Skeletal muscle satellite cell (primary cell): ENCODE data around the gene BEND7.

ENCODE experiments used
- H3K27me3 ChIP-seq: 2 replicates; pipeline ENCODE4 v1.7.0; 2013; ENCODE audit warnings: low read length; ENCODE audit not compliant: control insufficient read depth, insufficient read depth
- H3K36me3 ChIP-seq: 2 replicates; pipeline ENCODE4 v1.7.0; 2013; ENCODE audit warnings: mild to moderate bottlenecking, control low read depth, low read length; ENCODE audit not compliant: insufficient read depth
- H3K4me1 ChIP-seq: 2 replicates; pipeline ENCODE4 v1.7.0; 2013; ENCODE audit warnings: low read length; ENCODE audit not compliant: control insufficient read depth, insufficient read depth
- H3K4me2 ChIP-seq: 2 replicates; pipeline ENCODE4 v1.7.0; 2013; ENCODE audit warnings: mild to moderate bottlenecking, low read length
- H3K4me3 ChIP-seq: 2 replicates; pipeline ENCODE4 v1.7.0; 2013; ENCODE audit warnings: low read length
- H3K9ac ChIP-seq: 2 replicates; pipeline ENCODE4 v1.7.0; 2013; ENCODE audit warnings: mild to moderate bottlenecking, low read depth, low read length, moderate library complexity
- H3K9me3 ChIP-seq: replicated peaks from 2 replicates; pipeline ENCODE4 v1.7.0; 2013; ENCODE audit warnings: mild to moderate bottlenecking, control low read depth, low read length

BEND7 gene

DNA sequence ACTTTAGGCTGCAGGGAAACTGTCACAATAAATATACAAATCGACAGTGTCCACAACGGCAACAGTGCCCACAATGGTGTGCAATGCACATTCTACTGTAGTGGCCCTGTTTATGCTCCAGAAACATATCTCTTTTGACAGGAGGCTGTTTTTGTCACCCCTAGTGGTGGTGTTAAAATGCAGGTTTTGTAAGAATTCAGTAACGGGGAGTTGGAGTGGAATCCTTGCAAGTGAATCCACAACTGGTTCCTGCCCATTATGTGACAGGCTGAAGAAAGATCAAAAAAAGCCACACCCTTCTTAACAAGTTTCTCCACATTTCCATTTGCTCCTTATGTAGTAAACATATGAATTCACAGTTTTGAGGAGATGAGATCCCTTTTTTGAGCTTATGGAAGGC lies 58.5 kb downstream of the BEND7 start:
- H3K9ac ChIP-seq = no peak overlapping the region
- no peak overlapping the region for H3K4me2 ChIP-seq
- H3K4me3 ChIP-seq = no peak overlapping the region
- no peaks in the 10 kb centered on the region for H3K36me3 ChIP-seq
- H3K9me3 ChIP-seq = no peaks in the 10 kb centered on the region
- H3K4me1 ChIP-seq = no peaks in the 10 kb centered on the region
- no peaks in the 10 kb centered on the region for H3K27me3 ChIP-seq

DNA sequence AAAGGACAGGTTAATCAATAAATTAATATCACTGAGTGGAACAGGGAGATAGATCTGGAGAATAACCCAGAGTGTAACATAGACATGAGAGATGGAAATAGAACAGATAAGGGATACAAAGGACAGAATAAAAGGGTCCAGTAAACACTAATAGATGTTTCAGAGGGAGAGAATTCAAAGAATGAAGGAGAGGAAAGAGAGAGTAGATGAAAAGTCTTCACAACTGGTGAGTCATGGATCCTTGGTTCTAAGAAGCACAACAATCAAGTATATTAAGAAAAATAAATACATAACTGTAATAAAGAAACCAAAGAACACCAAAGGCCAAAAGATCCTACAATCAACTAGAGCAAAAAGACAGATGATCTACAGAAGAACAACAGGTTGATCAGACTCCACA lies 66.3 kb downstream of the BEND7 start:
- Histone ChIP-seq H3K9me3 (peaks cover 3% of the 10 kb centered on the region), H3K4me3 (no peak overlapping the region), H3K9ac (no peak overlapping the region), H3K4me2 (no peak overlapping the region), H3K4me1 (no peaks in the 10 kb centered on the region), H3K27me3 (no peaks in the 10 kb centered on the region), H3K36me3 (no peaks in the 10 kb centered on the region)

DNA sequence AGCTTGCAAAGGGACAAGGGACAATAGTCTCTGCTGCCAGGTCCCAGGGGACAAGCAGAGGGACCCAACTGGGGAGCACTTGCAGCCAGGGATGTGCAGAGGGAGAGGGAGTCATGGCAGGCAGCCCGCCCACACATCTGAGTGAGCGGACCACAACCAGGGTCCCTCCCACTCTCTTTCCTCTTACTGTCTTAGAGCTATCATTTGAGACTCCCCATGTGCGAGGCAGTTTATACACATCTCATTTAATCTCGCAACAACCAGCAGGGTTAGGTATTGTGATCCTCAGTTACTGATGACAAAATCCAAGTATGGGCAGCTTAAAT lies 70.2 kb downstream of the BEND7 start:
- Histone ChIP-seq H3K4me3 (no peak overlapping the region), H3K9ac (no peak overlapping the region), H3K4me2 (no peak overlapping the region), H3K27me3 (no peaks in the 10 kb centered on the region), H3K9me3 (peaks cover 3% of the 10 kb centered on the region), H3K36me3 (no peaks in the 10 kb centered on the region), H3K4me1 (no peaks in the 10 kb centered on the region)

DNA sequence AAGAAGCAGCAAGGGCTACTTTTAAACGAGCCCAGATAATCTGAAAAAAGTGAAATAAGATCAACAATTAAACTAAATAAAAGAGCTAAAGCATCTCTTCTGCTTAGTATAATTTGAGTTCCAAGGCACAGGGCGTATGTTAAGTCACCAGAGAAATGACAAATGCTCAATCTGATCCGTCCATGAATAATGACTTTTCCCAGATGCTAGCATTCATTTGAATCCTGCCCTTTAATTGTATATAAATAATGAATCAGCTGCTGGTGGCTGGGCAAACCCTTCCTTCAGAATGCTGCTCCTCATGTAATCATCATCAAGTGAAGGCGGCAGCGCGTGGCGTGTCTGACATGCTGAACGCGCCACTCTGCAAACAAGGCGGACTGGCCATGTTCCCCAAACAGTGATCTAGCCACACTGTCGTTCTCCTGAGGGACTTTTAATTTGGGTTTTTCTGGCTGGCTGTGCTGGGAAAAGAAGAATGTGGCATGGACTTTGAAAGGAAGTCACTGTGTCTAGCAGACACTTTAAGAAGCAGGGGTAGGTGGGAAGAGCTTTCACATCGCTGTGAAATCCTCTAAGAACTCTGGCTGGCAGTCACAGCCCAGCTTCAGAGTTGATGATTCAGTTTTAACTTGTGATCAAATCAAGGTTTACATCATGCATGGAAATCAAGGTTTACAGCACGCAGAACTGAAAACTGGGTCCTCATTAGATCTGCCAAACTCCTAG lies 70.7 kb downstream of the BEND7 start:
- Histone ChIP-seq H3K4me3 (no peak overlapping the region), H3K9me3 (peaks cover 2% of the 10 kb centered on the region), H3K4me1 (no peaks in the 10 kb centered on the region), H3K27me3 (no peaks in the 10 kb centered on the region), H3K4me2 (no peak overlapping the region), H3K9ac (no peak overlapping the region), H3K36me3 (no peaks in the 10 kb centered on the region)

DNA sequence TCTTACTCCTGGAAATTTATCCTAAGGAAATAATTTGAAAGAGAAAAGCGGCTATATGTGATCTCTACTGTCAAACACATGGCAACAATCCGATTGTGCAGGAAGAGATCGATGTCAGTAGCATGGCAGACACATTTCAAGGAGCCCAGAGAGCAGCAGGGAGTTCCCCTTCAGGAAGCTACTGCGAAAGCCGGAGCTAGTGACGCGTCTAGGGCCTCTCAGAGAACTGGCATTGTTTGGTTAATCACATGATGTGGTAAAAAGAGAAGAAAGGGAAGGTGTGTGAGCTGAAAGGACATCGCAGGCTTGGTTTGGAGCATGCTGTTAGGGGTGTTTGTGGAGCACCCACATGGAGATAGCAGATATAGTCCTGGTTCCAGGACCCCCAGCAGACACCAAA lies 74.9 kb downstream of the BEND7 start:
- Histone ChIP-seq H3K9me3 (no peaks in the 10 kb centered on the region), H3K9ac (no peak overlapping the region), H3K27me3 (no peaks in the 10 kb centered on the region), H3K36me3 (no peaks in the 10 kb centered on the region), H3K4me1 (peaks cover 8% of the 10 kb centered on the region), H3K4me2 (no peak overlapping the region), H3K4me3 (no peak overlapping the region)

DNA sequence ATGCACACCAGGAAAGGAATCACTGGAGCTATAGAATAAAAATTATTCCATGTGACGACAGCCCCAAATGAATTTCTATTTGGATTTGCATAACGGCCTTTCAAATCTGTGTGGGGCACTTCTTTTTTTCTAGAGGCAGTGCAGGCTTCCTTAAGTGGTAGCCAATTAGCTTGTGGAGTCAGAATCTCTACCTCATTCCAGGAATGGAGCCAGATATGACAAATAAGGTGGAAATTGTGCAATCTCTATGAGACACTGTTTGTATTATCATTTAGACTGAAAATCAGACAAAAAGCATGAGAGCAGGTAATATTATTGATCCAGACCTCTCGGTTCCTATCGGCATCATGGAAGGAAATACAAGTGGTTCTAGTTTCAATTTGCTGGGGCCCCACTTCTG lies 78.7 kb downstream of the BEND7 start:
- Histone ChIP-seq H3K27me3 (no peaks in the 10 kb centered on the region), H3K9ac (no peak overlapping the region), H3K36me3 (no peaks in the 10 kb centered on the region), H3K4me2 (no peak overlapping the region), H3K4me1 (peaks cover 14% of the 10 kb centered on the region), H3K4me3 (no peak overlapping the region), H3K9me3 (no peaks in the 10 kb centered on the region)

DNA sequence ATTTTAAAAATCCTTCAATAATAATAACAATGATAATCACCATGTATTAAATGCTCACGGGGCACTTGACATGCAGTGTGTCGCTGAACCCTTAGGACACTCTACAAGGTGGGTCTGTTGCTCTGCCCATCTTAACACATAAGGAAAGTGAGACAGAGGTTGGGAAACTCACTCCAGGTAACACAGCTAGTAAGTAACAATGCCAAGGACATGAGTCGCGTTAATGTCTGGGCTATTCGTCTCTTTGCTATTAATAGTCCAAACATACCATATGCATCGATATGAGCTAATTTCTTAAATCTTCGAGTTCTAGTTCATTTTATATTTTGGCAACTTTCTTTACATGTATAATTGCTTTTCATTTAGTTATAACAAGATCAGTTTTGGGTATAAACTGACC lies 79.5 kb downstream of the BEND7 start:
- no peak overlapping the region for H3K9ac ChIP-seq
- H3K9me3 ChIP-seq = no peaks in the 10 kb centered on the region
- peaks cover 14% of the 10 kb centered on the region for H3K4me1 ChIP-seq
- H3K4me3 ChIP-seq = no peak overlapping the region
- H3K27me3 ChIP-seq = no peaks in the 10 kb centered on the region
- H3K36me3 ChIP-seq = no peaks in the 10 kb centered on the region
- H3K4me2 ChIP-seq = no peak overlapping the region

DNA sequence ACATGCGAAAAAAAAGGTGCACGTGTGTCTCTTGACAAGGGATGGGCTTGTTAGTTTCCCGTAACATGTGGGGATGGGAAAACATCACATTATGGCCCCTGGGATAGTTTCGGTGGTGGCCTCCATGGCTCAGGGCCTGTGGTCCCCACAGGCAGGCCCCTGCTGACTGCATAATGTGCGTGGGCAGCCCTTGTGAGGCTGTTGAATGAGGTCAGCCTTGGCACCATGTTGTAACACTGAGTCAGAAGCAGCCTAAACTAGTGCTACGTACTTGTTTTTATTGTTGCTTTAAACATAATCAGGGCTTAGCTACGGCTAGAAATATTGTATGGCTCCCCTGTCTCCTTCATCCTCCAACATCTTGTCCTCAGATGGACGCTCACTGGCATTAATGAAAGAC lies 80.6 kb downstream of the BEND7 start:
- Histone ChIP-seq H3K9ac (no peak overlapping the region), H3K4me3 (no peak overlapping the region), H3K36me3 (no peaks in the 10 kb centered on the region), H3K27me3 (no peaks in the 10 kb centered on the region), H3K4me1 (peaks cover 14% of the 10 kb centered on the region), H3K4me2 (no peak overlapping the region), H3K9me3 (no peaks in the 10 kb centered on the region)

DNA sequence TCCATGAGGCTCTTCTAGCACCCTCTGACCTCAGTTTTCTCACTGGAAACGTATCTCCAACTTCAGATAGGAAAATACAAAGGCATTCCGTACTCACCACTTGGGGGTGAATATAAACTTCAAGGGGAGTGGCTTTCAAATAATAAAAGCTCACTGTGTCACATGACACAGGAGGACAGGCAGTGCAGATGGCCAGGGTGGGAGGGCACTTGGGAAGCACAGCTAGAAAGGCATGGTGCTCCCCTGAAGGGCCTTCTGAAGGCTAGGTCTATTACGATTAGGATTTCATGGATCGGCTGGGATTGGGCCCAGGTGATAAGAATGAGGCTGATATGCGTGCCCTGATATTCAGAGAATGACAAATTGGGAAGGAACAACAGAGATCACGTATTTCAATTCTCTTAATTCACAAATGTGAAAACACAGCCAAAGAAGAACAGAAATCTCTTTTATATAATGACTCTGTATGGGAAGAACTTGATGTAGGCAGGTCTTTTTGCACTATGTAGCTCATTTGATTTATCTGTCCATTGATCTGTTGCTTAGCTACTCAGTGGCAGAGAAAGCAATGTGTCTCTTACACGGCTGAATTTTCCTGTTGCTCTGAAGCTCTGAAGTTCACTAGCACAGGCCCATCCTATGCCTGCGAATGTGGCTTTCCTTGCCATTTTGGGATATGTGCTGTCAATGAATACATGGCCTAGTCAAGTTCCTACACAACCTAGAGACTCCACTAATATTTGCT lies 83.0 kb downstream of the BEND7 start:
- no peak overlapping the region for H3K9ac ChIP-seq
- no peak overlapping the region for H3K4me2 ChIP-seq
- no peaks in the 10 kb centered on the region for H3K36me3 ChIP-seq
- no peaks in the 10 kb centered on the region for H3K9me3 ChIP-seq
- peaks cover 14% of the 10 kb centered on the region for H3K4me1 ChIP-seq
- H3K27me3 ChIP-seq = peaks cover 4% of the 10 kb centered on the region
- H3K4me3 ChIP-seq = no peak overlapping the region

DNA sequence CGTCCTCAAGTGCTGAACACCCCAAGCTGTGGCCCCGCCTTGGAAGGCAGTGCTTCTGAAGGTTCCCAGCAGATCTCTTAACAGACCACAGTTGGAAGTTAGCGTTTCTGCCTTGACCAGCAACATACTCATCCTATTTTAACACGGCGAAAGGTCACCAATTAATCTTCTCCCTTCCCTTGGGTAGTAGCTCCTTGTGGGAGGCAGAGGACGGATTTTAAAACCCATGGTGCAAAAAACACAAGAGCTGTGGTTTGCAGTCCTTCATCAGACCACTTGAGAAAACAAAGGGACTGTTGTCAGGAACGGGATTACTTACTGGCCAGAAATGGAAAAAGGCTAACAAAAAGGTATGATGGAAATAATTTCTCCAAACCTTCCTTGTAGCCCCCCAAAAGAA lies 87.3 kb downstream of the BEND7 start:
- Histone ChIP-seq H3K9me3 (no peaks in the 10 kb centered on the region), H3K27me3 (peaks cover 40% of the 10 kb centered on the region), H3K4me3 (no peak overlapping the region), H3K4me1 (peaks cover 9% of the 10 kb centered on the region), H3K9ac (no peak overlapping the region), H3K4me2 (no peak overlapping the region), H3K36me3 (no peaks in the 10 kb centered on the region)

DNA sequence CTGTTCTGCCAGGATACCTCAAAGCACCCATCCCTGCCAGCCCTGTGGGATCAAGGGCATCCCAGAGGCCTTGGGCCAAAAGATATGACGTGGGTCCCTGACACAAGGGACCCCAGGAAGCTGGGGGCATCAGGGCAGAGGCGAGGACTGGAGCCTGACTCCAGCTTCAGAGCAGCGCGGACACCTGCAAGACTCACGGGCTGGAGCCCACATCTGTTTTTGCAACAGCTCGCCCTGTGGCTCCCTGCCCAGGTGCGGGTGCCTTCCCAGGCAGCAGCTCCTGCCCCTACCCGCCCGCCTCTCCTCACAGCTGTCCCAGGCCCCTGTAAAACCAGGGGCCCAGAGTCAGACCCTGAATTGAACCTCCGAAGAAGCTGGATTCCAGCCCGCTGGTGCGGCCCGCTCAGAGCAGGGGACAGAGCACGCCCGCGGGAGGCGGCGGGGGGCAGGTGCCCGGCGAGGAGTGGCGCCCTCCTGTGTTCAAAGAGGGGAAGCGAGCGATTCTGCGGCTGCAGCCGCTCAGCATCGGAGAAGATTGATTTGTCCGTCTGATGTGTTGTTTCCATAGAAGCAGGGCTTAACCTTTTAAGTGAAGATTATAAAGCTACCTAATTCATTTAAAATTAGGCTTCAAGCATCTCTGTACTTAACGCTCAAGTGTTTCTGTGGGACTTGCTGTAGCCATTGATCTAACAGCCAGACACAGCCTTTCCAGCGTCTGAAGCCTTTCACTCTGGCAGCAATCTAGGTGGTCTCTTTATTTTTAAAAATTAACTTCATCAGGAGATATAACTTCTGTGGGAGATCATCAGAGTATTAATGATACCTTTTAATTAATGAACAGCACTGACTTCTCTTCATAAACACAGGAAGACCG lies 88.4 kb downstream of the BEND7 start:
- Histone ChIP-seq H3K4me2 (peak overlapping the region; percentile 82), H3K4me3 (peak overlapping the region; percentile 55), H3K4me1 (peaks cover 9% of the 10 kb centered on the region), H3K9ac (no peak overlapping the region), H3K9me3 (no peaks in the 10 kb centered on the region), H3K36me3 (no peaks in the 10 kb centered on the region), H3K27me3 (peaks cover 44% of the 10 kb centered on the region)
